HepG2 (cell line): ENCODE data around the gene DMGDH. TPM values are rescaled to one million over a fixed set of nuclear protein-coding genes. Genes with fewer than 3 reads are reported as not detected.

Source experiments
- ATAC-seq: fragments of 200-7000 bp; cut with Tn5 transposase; 3 replicates; pipeline ENCODE4 v1.9.1; 2020; ENCODE audit warnings: mild to moderate bottlenecking, moderate library complexity
- Bru-seq: library from RNA; stranded (reverse); fragments of 400-500 nt; gene quantifications from one replicate; lab custom pipeline; 2021; lab: Mats Ljungman, UMichigan
- BruChase-seq, 2 experiments: library from RNA; stranded (reverse); fragments of 400-500 nt; gene quantifications; one replicate each; lab custom pipeline; 2021; lab: Mats Ljungman, UMichigan
- BruUV-seq: library from RNA; stranded (reverse); fragments of 400-500 nt; replicated peaks from 2 replicates; lab custom pipeline; 2021; lab: Mats Ljungman, UMichigan
- CTCF ChIA-PET: fragments of 300-600 bp; formaldehyde crosslinking; extraction: SDS; loops from one replicate; lab custom pipeline; 2021; ENCODE audit warnings: low total read pairs, inconsistent platforms, low intra/inter-chr PET ratio; lab: Yijun Ruan, JAX
- POLR2A ChIA-PET: fragments of 350-600 bp; sonication (Branson Sonifier 250); formaldehyde crosslinking; loops from one replicate; lab custom pipeline; 2020; ENCODE audit warnings: antibody characterized with exemption, inconsistent platforms; lab: Yijun Ruan, JAX
- DNase-seq: peaks from one replicate; pipeline ENCODE4 v3.0.0-alpha.2; 2015; ENCODE audit warnings: low spot score
- FAIRE-seq: peaks from 3 replicates; lab custom pipeline; 2011; peaks lifted over from hg19 to GRCh38; lab: Jason Lieb, UNC
- H2AFZ ChIP-seq: one replicate; pipeline ENCODE4 v1.6.1; 2011; ENCODE audit warnings: low read length, inconsistent platforms
- H3K27ac ChIP-seq: fragments of 300-600 bp; 3 replicates; pipeline ENCODE4 v1.8.0; 2011; ENCODE audit warnings: mixed run types, mild to moderate bottlenecking, mixed read lengths, low read length, inconsistent platforms; ENCODE audit not compliant: insufficient read depth; ENCODE audit errors: extremely low read length
- H3K27me3 ChIP-seq, 2 experiments: fragments of 200-600 bp in 1 of 2; 2 replicates in 1 of 2; 3 replicates in 1 of 2; pipeline versions ENCODE4 v1.6.0 to v1.8.0; 2011; ENCODE audit warnings: low read length in 2 of 2, mild to moderate bottlenecking in 2 of 2, moderate library complexity in 2 of 2, inconsistent platforms in 1 of 2; ENCODE audit not compliant: insufficient read depth in 2 of 2, control insufficient read depth in 1 of 2
- H3K36me3 ChIP-seq, 2 experiments: fragments of 200-600 bp in 1 of 2; replicated peaks in 1 of 2; 2 replicates in 1 of 2; 3 replicates in 1 of 2; pipeline versions ENCODE4 v1.5.1 to v1.8.0; 2011; ENCODE audit warnings: low read length in 2 of 2, inconsistent platforms in 1 of 2; ENCODE audit not compliant: insufficient read depth in 2 of 2, control insufficient read depth in 1 of 2
- H3K4me1 ChIP-seq: 2 replicates; pipeline ENCODE4 v1.5.1; 2012; ENCODE audit warnings: low read length, inconsistent platforms; ENCODE audit not compliant: insufficient read depth
- H3K4me2 ChIP-seq: 2 replicates; pipeline ENCODE4 v1.6.0; 2011; ENCODE audit warnings: low read depth, low read length, inconsistent platforms
- H3K4me3 ChIP-seq, 3 experiments: fragments of 200-600 bp in 1 of 3; sonication (generic), shearing (Covaris generic) in 1 of 3; replicated peaks in 1 of 3; 2 replicates each; pipeline ENCODE4 v1.5.1; 2011 to 2016; ENCODE audit warnings: low read length in 3 of 3, inconsistent platforms in 2 of 3, low read depth in 2 of 3, mild to moderate bottlenecking in 2 of 3, control low read depth in 1 of 3, mixed read lengths in 1 of 3; ENCODE audit not compliant: insufficient read depth in 1 of 3
- H3K79me2 ChIP-seq: one replicate; pipeline ENCODE4 v1.6.1; 2011; ENCODE audit warnings: low read length, inconsistent platforms; ENCODE audit not compliant: insufficient read depth
- H3K9ac ChIP-seq: 2 replicates; pipeline ENCODE4 v1.6.0; 2011; ENCODE audit warnings: mild to moderate bottlenecking, low read depth, low read length, inconsistent platforms; ENCODE audit not compliant: insufficient read depth
- H3K9me3 ChIP-seq: 2 replicates; pipeline ENCODE4 v1.5.1; 2012; ENCODE audit warnings: mild to moderate bottlenecking, low read length
- H4K20me1 ChIP-seq: 2 replicates; pipeline ENCODE4 v1.6.0; 2011; ENCODE audit warnings: inconsistent platforms, mild to moderate bottlenecking, low read length, moderate library complexity; ENCODE audit not compliant: insufficient read depth
- CHD4 ChIP-seq: fragments of 200-600 bp; sonication (generic); IDR thresholded peaks from 2 replicates; pipeline ENCODE4 v1.7.0; 2017; ENCODE audit warnings: mild to moderate bottlenecking, low read length, borderline replicate concordance
- DZIP1 ChIP-seq: sonication (generic); formaldehyde crosslinking; IDR thresholded peaks from 2 replicates; pipeline ENCODE4 v1.5.0; 2020; ENCODE audit warnings: mild to moderate bottlenecking, missing genetic modification reagents
- GFI1 ChIP-seq: sonication (generic); formaldehyde crosslinking; IDR thresholded peaks from 2 replicates; pipeline ENCODE4 v1.5.0; 2020; ENCODE audit warnings: missing genetic modification reagents, mild to moderate bottlenecking, borderline replicate concordance
- GPN1 ChIP-seq: sonication (generic); formaldehyde crosslinking; IDR thresholded peaks from 2 replicates; pipeline ENCODE4 v1.5.1; 2020; ENCODE audit warnings: missing genetic modification reagents, borderline replicate concordance
- MED13 ChIP-seq: sonication (generic); formaldehyde crosslinking; IDR thresholded peaks from 2 replicates; pipeline ENCODE4 v1.5.0; 2020; ENCODE audit warnings: missing genetic modification reagents
- MYNN ChIP-seq: sonication (generic); formaldehyde crosslinking; IDR thresholded peaks from 2 replicates; pipeline ENCODE4 v1.4.0; 2020; ENCODE audit warnings: mild to moderate bottlenecking, low read depth, missing genetic modification reagents
- STAT5B ChIP-seq: sonication (generic); formaldehyde crosslinking; IDR thresholded peaks from 2 replicates; pipeline ENCODE4 v1.4.0; 2020; ENCODE audit warnings: missing genetic modification reagents
- ZNF572 ChIP-seq: sonication (generic); formaldehyde crosslinking; IDR thresholded peaks from 2 replicates; pipeline ENCODE4 v1.5.1; 2020; ENCODE audit warnings: mild to moderate bottlenecking, missing genetic modification reagents
- ZNF609 ChIP-seq: sonication (generic); formaldehyde crosslinking; IDR thresholded peaks from 2 replicates; pipeline ENCODE4 v1.4.0; 2020; ENCODE audit warnings: mild to moderate bottlenecking, missing genetic modification reagents, borderline replicate concordance
- WGBS: methylation state at CpG from one replicate; pipeline ENCODE4 v1.1.6; 2017; ENCODE audit warnings: low lambda C conversion rate; 5-methylcytosine and 5-hydroxymethylcytosine counted together
- in situ Hi-C: cut with HindIII; loops from 2 replicates; pipeline ENCODE4 v1.10.0; 2017; ENCODE audit warnings: low pct_unique_long_range_greater_than_20kb; ENCODE audit not compliant: extremely low pct_ligation_motif_present
- intact Hi-C: fragments of 100-400 bp; cut with micrococcal nuclease; formaldehyde crosslinking; loops from one replicate; pipeline ENCODE4 v1.10.0; 2022; ENCODE audit not compliant: unreplicated experiment
- long read RNA-seq, 2 experiments: library from RNA in 1 of 2; library from polyadenylated mRNA in 1 of 2; stranded (forward) in 1 of 2; unstranded in 1 of 2; transcript quantifications; one replicate each; pipeline ENCODE4 v2.0.0, GENCODE V29; 2019 to 2022
- polyA minus RNA-seq, 3 experiments: library from RNA; depleted of rRNA, polyadenylated mRNA; stranded (reverse); fragments of >200 nt; gene quantifications; 2 replicates each; pipeline ENCODE4 v1.2.3, GENCODE V29; 2011; ENCODE audit warnings: low replicate concordance in 1 of 3
- polyA plus RNA-seq, 8 experiments: library from polyadenylated mRNA; depleted of rRNA in 3 of 8; stranded (reverse) in 7 of 8; unstranded in 1 of 8; fragments of >200 nt; fragmentation: Illumina TruSeq in 4 of 8; extraction: Trizol in 4 of 8; gene quantifications; 2 replicates each; pipeline versions ENCODE4 v1.2.1 to v1.2.3, GENCODE V29; 2011 to 2016; ENCODE audit warnings: low read depth in 4 of 8, missing spikeins in 1 of 8, mixed read lengths in 1 of 8; ENCODE audit not compliant: insufficient read depth in 1 of 8
- total RNA-seq, 5 experiments: library from RNA; depleted of rRNA; stranded (reverse); fragments of >200 nt; fragmentation: Illumina TruSeq; extraction: Trizol; gene quantifications; 2 replicates each; pipeline ENCODE4 v1.2.3, GENCODE V29; 2016; ENCODE audit warnings: low read depth in 1 of 5

DMGDH gene
- 4.6 and 7.9 TPM in 2 replicates for total RNA-seq (2016; rRNA removed; fragmentation: Illumina TruSeq; extraction: Trizol)
- total RNA-seq (2016; cell fraction: cytosol; rRNA removed; fragmentation: Illumina TruSeq; extraction: Trizol; ENCODE audit: low read depth) = 2.6 and 5.4 TPM in 2 replicates
- 4.1 and 7.2 TPM in 2 replicates for total RNA-seq (2016; cell fraction: insoluble cytoplasmic fraction; rRNA removed; fragmentation: Illumina TruSeq; extraction: Trizol)
- total RNA-seq (2016; cell fraction: membrane; rRNA removed; fragmentation: Illumina TruSeq; extraction: Trizol) = 6.9 and 7.7 TPM in 2 replicates
- 5.3 and 6.5 TPM in 2 replicates for total RNA-seq (2016; cell fraction: nucleus; rRNA removed; fragmentation: Illumina TruSeq; extraction: Trizol)
- 3.2 and 3.6 TPM in 2 replicates for polyA plus RNA-seq (2011; rRNA removed)
- polyA plus RNA-seq (2011; cell fraction: cytosol; rRNA removed) = 2.2 and 3.7 TPM in 2 replicates
- 1.9 and 2.6 TPM in 2 replicates for polyA plus RNA-seq (2011; cell fraction: nucleus; rRNA removed)
- 3.9 and 8.5 TPM in 2 replicates for polyA plus RNA-seq (2012)
- 1.9 and 2.1 TPM in 2 replicates for polyA plus RNA-seq (2016; cell fraction: cytosol; fragmentation: Illumina TruSeq; extraction: Trizol; ENCODE audit: low read depth)
- 3.3 and 4.2 TPM in 2 replicates for polyA plus RNA-seq (2016; cell fraction: insoluble cytoplasmic fraction; fragmentation: Illumina TruSeq; extraction: Trizol; ENCODE audit: low read depth)
- 3.1 and 5.1 TPM in 2 replicates for polyA plus RNA-seq (2016; cell fraction: membrane; fragmentation: Illumina TruSeq; extraction: Trizol; ENCODE audit: low read depth)
- polyA plus RNA-seq (2016; cell fraction: nucleus; fragmentation: Illumina TruSeq; extraction: Trizol; ENCODE audit: insufficient read depth, low read depth) = 3.9 and 4.6 TPM in 2 replicates
- 0.35 and 2.7 TPM in 2 replicates for polyA minus RNA-seq (2011; rRNA and poly(A)+ RNA removed; ENCODE audit: low replicate concordance)
- polyA minus RNA-seq (2011; cell fraction: cytosol; rRNA and poly(A)+ RNA removed) = 2.3 and 3.3 TPM in 2 replicates
- 6.1 and 8.1 TPM in 2 replicates for polyA minus RNA-seq (2011; cell fraction: nucleus; rRNA and poly(A)+ RNA removed)
- percentile 36 among the genes with signal in this experiment for Bru-seq, nascent RNA
- percentile 37 among the genes with signal in this experiment for BruChase-seq, experiment 1, labeled RNA remaining after a 6-hour chase
- BruChase-seq, experiment 2, labeled RNA remaining after a 2-hour chase = percentile 40 among the genes with signal in this experiment
- long read RNA-seq, experiment 1, partial matches to known transcripts = 1 of 4 reads
- long read RNA-seq, experiment 1, other reads (novel, unspliced or antisense) = 3 of 4 reads
- long read RNA-seq, experiment 2, partial matches to known transcripts = 1 of 6 reads
- long read RNA-seq, experiment 2, other reads (novel, unspliced or antisense) = 5 of 6 reads

GRCh38 chr5:79069488-79070349 lies at the start of gene DMGDH, which contains the start of gene BHMT2:
TSS of gene DMGDH (minus strand) at chr5:79069674. CDS start at chr5:79069620, 54 bp downstream.
TSS of gene BHMT2 (plus strand) at chr5:79069767. CDS start at chr5:79069783, 16 bp downstream.
- Histone ChIP-seq H2AFZ (peak within 1 kb of the TSS; percentile 94), H4K20me1 (no peaks in the 10 kb centered on the region), H3K4me1 (peaks cover 50% of the 10 kb centered on the region), H3K27me3 (no peaks in the 10 kb centered on the region), H3K79me2 (peaks cover 4% of the 10 kb centered on the region), H3K4me3 (peak within 1 kb of the TSS; percentile 52 to 76 (median 67)), H3K27ac (peak within 1 kb of the TSS; percentile 70), H3K36me3 (no peaks in the 10 kb centered on the region), H3K9ac (peak within 1 kb of the TSS; percentile 81), H3K4me2 (peak within 1 kb of the TSS; percentile 85), H3K9me3 (no peaks in the 10 kb centered on the region)
- FAIRE-seq = no peak
- no TSS peak for BruUV-seq
- intact Hi-C loops = loop anchor here (2.0 kb wide), 1 partner anchor 39 kb away; no protein-coding TSS in a partner anchor
- ATAC-seq = peak; percentile 99
- CTCF ChIA-PET = no interaction called here
- in situ Hi-C loops = no loop called here
- POLR2A ChIA-PET = interaction anchor here (0.6 to 1.5 kb wide), 5 partner anchors 42 to 377 kb away, joined by 3 to 9 read pairs (median 3); partner anchors contain the start of gene ARSB
- 18% methylated on average over 43 of the region's 79 CpGs for WGBS
- peak; percentile 23 for DNase-seq
- no peak for TF ChIP-seq STAT5B (CRISPR knock-in tag)
- no peak for TF ChIP-seq DZIP1 (CRISPR knock-in tag)
- TF ChIP-seq ZNF572 (CRISPR knock-in tag) = no peak
- no peak for TF ChIP-seq MYNN (CRISPR knock-in tag)
- no peak; the same call in 1 of the 2 replicates for TF ChIP-seq ZNF609 (CRISPR knock-in tag)
- peak; percentile 96 for TF ChIP-seq CHD4
- no peak for TF ChIP-seq GPN1 (CRISPR knock-in tag)
- no peak for TF ChIP-seq MED13 (CRISPR knock-in tag)
- no peak; the same call in 1 of the 2 replicates for TF ChIP-seq GFI1 (CRISPR knock-in tag)
